Stomach (tissue), 9 donors: Measurements from ENCODE around the gene TTF2. TPM values are rescaled to one million over a fixed set of nuclear protein-coding genes. Genes with fewer than 3 reads are reported as not detected.

Experiments used
- DNase-seq, 2 donors: peaks; one replicate each; pipeline versions ENCODE4 v3.0.0 to v3.0.0-alpha.2; 2013 to 2019
- H3K27ac ChIP-seq, 5 donors: fragments of 200-600 bp in 4 of 5; sonication (generic) in 4 of 5; one replicate each; pipeline ENCODE4 v1.5.1; 2013 to 2019; ENCODE audit warnings: mild to moderate bottlenecking in 1 of 5, moderate library complexity in 1 of 5
- H3K27me3 ChIP-seq, 3 donors: fragments of 200-600 bp; sonication (generic); one replicate each; pipeline ENCODE4 v1.5.1; 2017 to 2019; ENCODE audit warnings: mixed run types in 1 of 3
- H3K36me3 ChIP-seq, 4 donors: fragments of 200-600 bp; sonication (generic); 1 replicate in 3 of 4; 2 replicates in 1 of 4; pipeline ENCODE4 v1.5.1; 2016 to 2019
- H3K4me1 ChIP-seq, 4 donors: fragments of 200-600 bp; sonication (generic); one replicate each; pipeline ENCODE4 v1.5.1; 2016 to 2019
- H3K4me3 ChIP-seq, 4 donors: fragments of 200-600 bp; sonication (generic) in 3 of 4; one replicate each; pipeline ENCODE4 v1.5.1; 2016 to 2019; ENCODE audit warnings: mild to moderate bottlenecking in 1 of 4
- H3K9me3 ChIP-seq, 4 donors: fragments of 200-600 bp; sonication (generic); one replicate each; pipeline ENCODE4 v1.5.1; 2016 to 2019
- CTCF ChIP-seq, 7 experiments: fragments of 450-650 bp in 4 of 7; fragments of 200-600 bp in 3 of 7; sonication (generic) in 3 of 7; IDR thresholded peaks; one replicate each; pipeline ENCODE4 v1.5.1; 2016 to 2019; ENCODE audit warnings: antibody characterized with exemption in 7 of 7, control low read depth in 2 of 7, mild to moderate bottlenecking in 1 of 7
- EP300 ChIP-seq: sonication (generic); formaldehyde crosslinking; IDR thresholded peaks from one replicate; pipeline ENCODE4 v1.6.1; 2017; ENCODE audit warnings: antibody characterized with exemption
- POLR2A ChIP-seq, 4 donors: fragments of 450-650 bp; IDR thresholded peaks; one replicate each; pipeline ENCODE4 v1.6.1; 2016; ENCODE audit warnings: antibody characterized with exemption in 4 of 4, control low read depth in 2 of 4, mild to moderate bottlenecking in 1 of 4, moderate library complexity in 1 of 4
- POLR2AphosphoS5 ChIP-seq, 3 donors: sonication (generic); formaldehyde crosslinking; IDR thresholded peaks; one replicate each; pipeline ENCODE4 v1.6.1; 2016; ENCODE audit warnings: antibody characterized with exemption in 3 of 3
- WGBS, 5 donors: extraction: QIAGEN DNeasy Blood & Tissue Kit in 3 of 5; methylation state at CpG; one replicate each; pipeline versions ENCODE4 v1.1.5 to v1.1.7; 2013 to 2018; 5-methylcytosine and 5-hydroxymethylcytosine counted together
- intact Hi-C: fragments of 100-400 bp; cut with DNase I; formaldehyde crosslinking; loops from one replicate; pipeline ENCODE4 v1.15.1; 2023; ENCODE audit warnings: low total_unique reads
- polyA plus RNA-seq, 3 donors: library from polyadenylated mRNA; stranded (reverse); fragments of 200-250 nt; gene quantifications; one replicate each; pipeline ENCODE4 v1.2.3, GENCODE V29; 2013
- total RNA-seq, 5 donors: library from RNA; depleted of rRNA; stranded (reverse); fragments of >200 nt; gene quantifications; one replicate each; pipeline versions ENCODE4 v1.1.0 to v1.2.3, GENCODE V29; 2014 to 2016
- donor health status: healthy with polysubstance abuse.
- donor health status: Bipolar disorder and iron deficiency.
- donor health status: healthy.

Gene TTF2
- total and polyA plus RNA-seq, 8 donors: 1.7 to 58.7 (median 10.7) TPM

GRCh38 chr1:117049857-117050256 lies 10.3 kb upstream of the TTF2 start:
- Histone ChIP-seq H3K9me3 (no peaks in the 10 kb centered on the region), H3K27me3 (no peaks in the 10 kb centered on the region), H3K4me3 (no peak overlapping the region), H3K36me3 (no peaks in the 10 kb centered on the region), H3K4me1 (peaks cover 0 to 19% (median 6%) of the 10 kb centered on the region in 4 donors), H3K27ac (peak overlapping the region in 1 of 5 donors; percentile 36)
- no peak for DNase-seq
- intact Hi-C loops: loop anchor here (5.0 to 10.0 kb wide), 2 partner anchors 313 to 475 kb away; partner anchors contain the start of gene CD58
- TF ChIP-seq EP300 (no peak), POLR2AphosphoS5 (IDR thresholded peaks at IDR 0.05) (no peak), POLR2A (IDR thresholded peaks at IDR 0.05) (no peak), CTCF (IDR thresholded peaks at IDR 0.05) (no peak)
- WGBS, 5 donors: 88 to 95% (median 91%) methylated on average over 5 of the region's 5 CpGs

- H3K27me3 ChIP-seq: no peaks in the 10 kb centered on the region
- peak overlapping the region in 4 of 5 donors; percentile 20 to 74 (median 60) for H3K27ac ChIP-seq
- H3K4me3 ChIP-seq: peak overlapping the region; percentile 9 to 24 (median 19)
- no peaks in the 10 kb centered on the region for H3K9me3 ChIP-seq
- TF ChIP-seq POLR2AphosphoS5 (IDR thresholded peaks at IDR 0.05) (no peak), EP300 (no peak), POLR2A (IDR thresholded peaks at IDR 0.05) (no peak), CTCF (IDR thresholded peaks at IDR 0.05) (no peak)
- no peaks in the 10 kb centered on the region for H3K36me3 ChIP-seq
- H3K4me1 ChIP-seq: peaks cover 0 to 19% (median 6%) of the 10 kb centered on the region in 4 donors
- intact Hi-C loops: loop anchor here (5.0 to 10.0 kb wide), 2 partner anchors 314 to 477 kb away; partner anchors contain the start of gene CD58
- 8 to 23% (median 16%) methylated on average over 8 of the region's 8 CpGs for WGBS, 5 donors
- peak; percentile 56 to 71 for DNase-seq
Measured at GRCh38 chr1:117051224-117052064, 8.7 kb upstream of the TTF2 start.

- intact Hi-C loops: loop anchor here (5.0 to 10.0 kb wide), 2 partner anchors 317 to 479 kb away; partner anchors contain the start of gene CD58
- TF ChIP-seq POLR2A (IDR thresholded peaks at IDR 0.05) (no peak), EP300 (no peak), POLR2AphosphoS5 (IDR thresholded peaks at IDR 0.05) (no peak), CTCF (IDR thresholded peaks at IDR 0.05) (no peak)
- H3K36me3 ChIP-seq: no peaks in the 10 kb centered on the region
- no peak overlapping the region for H3K4me3 ChIP-seq
- no peaks in the 10 kb centered on the region for H3K9me3 ChIP-seq
- H3K27me3 ChIP-seq: no peaks in the 10 kb centered on the region
- DNase-seq: no peak
- H3K27ac ChIP-seq: no peak overlapping the region
- peaks cover 0 to 23% (median 13%) of the 10 kb centered on the region in 4 donors for H3K4me1 ChIP-seq
Measured at GRCh38 chr1:117054068-117054467, 6.1 kb upstream of the TTF2 start.

- TF ChIP-seq CTCF (IDR thresholded peaks at IDR 0.05) (no peak), POLR2A (IDR thresholded peaks at IDR 0.05) (no peak), POLR2AphosphoS5 (IDR thresholded peaks at IDR 0.05) (no peak), EP300 (no peak)
- Histone ChIP-seq H3K9me3 (no peaks in the 10 kb centered on the region), H3K4me3 (peak overlapping the region; percentile 69 to 84 (median 80)), H3K27ac (peak overlapping the region in 4 of 5 donors; percentile 85 to 88 (median 86)), H3K4me1 (peaks cover 0 to 31% (median 17%) of the 10 kb centered on the region in 4 donors), H3K27me3 (no peaks in the 10 kb centered on the region), H3K36me3 (peaks cover 0 to 11% (median 0%) of the 10 kb centered on the region in 4 donors)
- intact Hi-C loops: loop anchor here (10.0 kb wide), 1 partner anchor 484 kb away; the partner anchor contains the start of gene CD58
- 18 to 29% (median 24%) methylated on average over 4 of the region's 4 CpGs for WGBS, 5 donors
- no peak for DNase-seq
Measured at GRCh38 chr1:117058810-117059209, 1.3 kb upstream of the TTF2 start.
